GM21360 (cell line): Measurements from ENCODE around the gene RAP1GAP.

Experiments used
- ATAC-seq: cut with Tn5 transposase; IDR thresholded peaks from one replicate; pipeline ENCODE4 v1.9.1; 2021; ENCODE audit warnings: mild to moderate bottlenecking, moderate library complexity; ENCODE audit not compliant: unreplicated experiment

RAP1GAP gene

DNA sequence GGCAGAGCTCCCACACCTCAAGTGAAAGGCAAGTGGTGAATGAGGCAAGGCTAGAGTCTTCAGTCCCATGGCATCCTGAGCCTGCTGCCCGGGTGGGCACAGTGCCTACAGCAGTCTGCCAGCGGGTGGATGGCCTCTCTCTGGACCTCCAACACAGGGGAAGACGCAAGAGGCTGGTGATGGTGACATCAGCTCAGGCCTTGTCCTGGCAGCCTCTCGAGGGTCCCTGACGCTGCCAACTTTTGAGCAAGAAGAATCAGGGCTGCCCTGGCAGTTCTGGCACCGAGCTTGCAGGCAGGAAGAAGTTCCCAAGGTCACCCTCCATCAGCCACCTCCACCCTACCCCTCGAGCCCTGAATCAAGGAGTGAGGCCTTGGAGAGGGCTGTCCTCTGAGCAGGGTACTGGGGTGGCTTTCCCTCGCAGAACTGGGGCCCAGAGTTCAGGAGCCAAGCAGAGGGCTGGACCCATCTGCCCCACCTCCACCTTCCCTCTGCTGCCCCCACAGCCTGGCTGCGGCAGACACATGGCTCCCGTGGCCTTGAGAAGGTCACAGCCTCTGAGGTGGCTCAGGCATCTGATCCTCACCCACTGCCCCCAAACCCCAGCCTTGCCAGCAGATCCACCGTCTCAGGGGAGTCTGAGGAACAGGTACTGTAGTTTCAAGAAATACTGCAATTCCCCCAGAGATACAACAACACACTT lies 5.8 kb downstream of the RAP1GAP start:
- no peak for ATAC-seq

GRCh38 chr1:21662426-21663247 lies 6.5 kb downstream of the RAP1GAP start:
- ATAC-seq: no peak

GRCh38 chr1:21661886-21662285 lies 7.3 kb downstream of the RAP1GAP start:
- ATAC-seq: no peak

- ATAC-seq: no peak
These were observed 9.2 kb downstream of the RAP1GAP start for GRCh38 chr1:21659924-21660326.

DNA sequence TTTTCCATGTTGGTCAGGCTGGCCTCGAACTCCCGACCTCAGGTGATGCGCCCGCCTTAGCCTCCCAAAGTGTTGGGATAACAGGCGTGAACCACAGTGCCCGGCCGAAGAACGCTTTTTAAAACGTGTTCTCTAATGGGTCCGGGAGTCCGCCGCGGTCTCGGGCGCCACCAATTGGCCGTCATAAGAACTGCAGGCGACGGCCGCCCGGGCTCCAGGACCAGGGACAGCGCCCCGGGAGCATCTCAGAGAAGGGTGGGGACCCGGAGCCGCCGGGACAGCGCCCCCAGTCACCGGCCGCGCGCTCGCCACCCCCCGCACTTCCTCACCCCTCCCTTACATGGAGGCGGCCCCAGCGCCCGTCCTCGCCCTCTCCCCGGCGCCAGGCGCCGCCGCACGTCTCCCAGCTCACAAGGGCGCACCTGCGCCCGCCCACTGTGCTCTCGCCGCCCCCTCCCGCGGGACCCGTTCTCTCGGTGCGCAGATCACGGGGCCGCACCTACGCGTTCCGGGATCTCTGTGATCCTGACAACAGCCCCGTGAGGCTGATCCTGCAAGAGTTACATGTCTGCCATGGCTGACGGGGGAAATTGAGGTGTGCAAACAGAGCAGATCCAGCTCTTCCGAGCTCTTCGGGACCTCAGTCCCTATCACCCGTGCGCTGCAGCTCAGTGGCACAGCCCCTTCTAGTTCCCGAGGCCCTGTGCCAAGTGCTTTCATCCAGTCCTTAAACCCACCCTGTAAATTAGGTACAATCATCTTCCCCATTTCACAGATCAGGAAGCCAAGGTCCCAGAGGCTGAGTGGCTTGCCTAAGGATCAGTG lies 9.8 kb downstream of the RAP1GAP start:
- ATAC-seq: peak; percentile 63

DNA sequence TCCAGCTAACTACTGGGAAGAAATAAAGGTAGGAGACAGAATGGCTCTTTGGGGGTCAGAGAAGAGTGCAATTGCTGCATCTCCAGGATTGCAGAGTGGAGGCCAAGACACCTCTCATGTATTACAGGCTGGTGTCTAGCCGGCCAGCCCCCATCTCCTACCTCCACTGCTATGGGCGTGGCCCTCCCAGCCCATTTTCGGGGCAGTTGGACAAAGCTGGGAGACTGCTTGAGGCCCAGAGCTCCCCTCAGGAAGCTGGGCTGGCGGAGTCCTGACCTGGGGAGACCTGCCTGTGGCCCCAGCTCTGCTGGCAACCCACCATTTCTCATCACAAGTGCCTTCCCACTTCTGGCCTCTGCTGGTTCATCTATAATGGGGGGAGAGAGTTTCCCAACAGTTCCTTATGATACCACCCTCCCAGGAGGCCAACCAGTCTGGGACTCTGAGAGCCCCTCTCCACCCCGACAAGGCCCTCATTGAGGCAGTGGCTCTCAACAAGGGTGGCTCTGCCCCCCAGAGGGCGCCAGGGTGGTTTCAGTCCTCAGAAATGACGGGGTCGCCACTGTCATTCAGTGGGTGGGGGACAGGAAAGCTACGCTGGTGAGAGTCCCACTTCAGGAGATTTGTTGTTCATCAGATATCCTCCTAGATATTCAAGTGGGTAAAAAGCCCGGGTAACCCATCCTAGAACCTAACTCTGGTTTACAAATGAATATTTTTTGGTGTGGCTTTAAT lies 11.5 kb downstream of the RAP1GAP start:
- no peak for ATAC-seq

GRCh38 chr1:21655748-21656147 lies 13.4 kb downstream of the RAP1GAP start:
- no peak for ATAC-seq

DNA sequence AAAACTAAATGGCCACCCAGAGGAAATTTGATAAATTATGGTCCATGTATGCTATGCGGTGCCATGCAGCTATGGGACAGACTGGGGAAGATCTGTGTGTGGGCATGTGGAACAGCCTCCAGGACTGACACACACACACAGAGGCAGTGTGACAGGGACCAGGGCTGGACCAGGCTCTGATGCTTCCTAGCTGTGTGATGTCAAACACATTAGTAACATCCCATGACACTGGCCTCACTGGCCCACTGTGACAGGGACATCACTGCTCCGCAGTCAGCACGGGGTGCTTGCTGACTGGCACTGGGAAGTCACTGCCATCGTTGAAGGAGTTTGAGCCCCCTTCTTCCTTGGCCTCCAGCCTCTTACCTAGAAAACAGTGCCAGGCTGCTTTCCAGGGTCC lies 13.9 kb downstream of the RAP1GAP start:
- ATAC-seq: no peak

GRCh38 chr1:21654209-21654608 lies 14.9 kb downstream of the RAP1GAP start:
- ATAC-seq: no peak

DNA sequence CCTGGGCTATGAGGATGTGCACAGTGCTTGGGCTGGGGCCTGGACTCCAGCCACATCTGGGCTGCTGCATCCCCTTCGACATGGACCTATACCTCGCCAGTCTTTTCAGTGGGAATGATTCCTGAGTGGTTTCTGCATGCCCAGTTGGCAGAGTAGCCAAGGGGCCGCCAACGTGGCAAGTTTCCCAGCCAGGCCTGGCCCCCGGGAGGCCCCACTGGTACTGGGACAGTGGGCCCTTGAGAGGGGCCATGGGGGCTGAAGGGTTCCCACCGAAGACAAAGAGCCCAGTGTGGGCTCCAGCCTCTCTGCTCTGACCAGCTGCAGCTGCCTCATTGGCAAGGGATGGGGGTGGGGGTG lies 15.4 kb downstream of the RAP1GAP start:
- ATAC-seq: no peak

- ATAC-seq: no peak
These were observed 16.0 kb downstream of the RAP1GAP start for GRCh38 chr1:21652937-21653743.

DNA sequence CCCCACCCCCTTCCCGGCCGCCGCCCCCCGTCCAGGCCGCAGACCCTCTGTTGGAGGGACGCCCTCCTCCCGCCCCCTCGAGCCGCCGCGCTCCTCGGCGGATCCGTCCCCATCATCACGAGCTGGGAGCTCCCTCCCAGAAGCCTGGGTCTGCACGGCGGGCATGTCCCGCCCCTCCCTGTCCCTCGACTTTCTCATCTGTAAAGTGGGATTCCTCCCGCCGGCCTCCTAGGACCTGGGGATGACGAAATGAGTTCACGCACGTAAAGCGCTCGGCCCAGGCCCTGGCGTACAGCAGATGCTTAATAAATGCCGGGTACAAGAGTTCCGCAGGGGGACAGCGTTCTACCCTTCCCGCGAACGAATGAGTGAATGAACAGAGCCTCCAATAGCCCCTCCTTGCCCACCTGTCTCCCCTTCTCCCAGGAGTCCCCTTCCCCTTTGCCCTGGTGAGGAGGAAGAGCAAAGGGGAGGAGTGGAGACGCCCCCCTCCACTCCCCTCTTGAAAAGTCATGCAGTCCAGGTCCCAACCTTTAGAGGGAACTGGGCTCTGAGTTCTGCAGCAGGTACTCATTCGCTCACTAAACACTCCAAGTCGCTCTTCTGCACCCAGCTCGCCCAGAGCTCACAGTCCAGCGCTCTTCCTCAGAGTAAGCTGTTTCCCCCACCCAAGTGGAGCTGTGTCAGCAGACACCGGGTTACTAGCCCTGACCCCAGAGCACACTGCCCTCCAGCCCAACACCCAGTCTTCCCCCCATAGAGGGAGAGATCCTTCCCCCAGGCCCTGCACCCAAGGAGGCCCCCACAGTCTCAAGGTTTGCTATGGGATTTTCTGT lies 16.8 kb downstream of the RAP1GAP start:
- no peak for ATAC-seq

DNA sequence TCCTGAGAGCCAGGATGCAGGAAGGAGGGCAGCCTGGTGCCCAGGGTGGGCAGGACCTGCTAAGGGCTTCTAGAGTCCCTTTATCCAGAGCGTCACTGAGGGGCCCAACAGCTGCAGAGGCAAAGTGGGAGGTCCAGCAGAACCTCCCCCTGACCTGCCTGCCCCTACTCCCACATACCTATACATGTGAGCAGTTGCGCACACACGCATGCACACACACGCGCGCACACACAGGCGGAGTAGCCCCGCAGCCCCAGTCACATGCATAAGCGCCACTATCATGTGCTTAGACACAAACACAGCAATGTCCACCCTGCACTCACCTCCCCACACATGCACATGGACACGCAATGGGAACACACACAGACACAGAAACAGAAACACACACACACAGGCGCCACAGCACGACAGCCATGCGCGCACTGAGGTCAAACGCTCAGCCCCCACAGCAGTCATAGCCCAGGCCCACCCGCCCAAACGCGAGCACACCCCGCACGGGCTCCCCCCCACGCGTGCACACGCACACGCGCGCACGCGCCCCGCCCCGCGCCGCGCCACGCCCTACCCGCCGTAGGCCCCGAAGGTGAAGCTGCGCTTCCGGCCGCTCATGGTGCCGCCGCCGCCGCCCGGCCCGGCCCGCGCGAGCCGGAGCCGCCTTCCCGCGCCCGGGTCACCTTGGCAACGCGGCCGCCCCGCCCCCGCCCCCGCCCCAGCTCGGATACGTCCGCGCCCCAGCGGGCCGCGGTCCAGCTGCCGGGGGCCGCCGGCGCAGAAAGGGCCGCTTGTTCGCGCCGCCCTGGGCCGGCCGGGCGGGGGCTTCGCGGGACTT lies 17.7 kb downstream of the RAP1GAP start:
- no peak for ATAC-seq

DNA sequence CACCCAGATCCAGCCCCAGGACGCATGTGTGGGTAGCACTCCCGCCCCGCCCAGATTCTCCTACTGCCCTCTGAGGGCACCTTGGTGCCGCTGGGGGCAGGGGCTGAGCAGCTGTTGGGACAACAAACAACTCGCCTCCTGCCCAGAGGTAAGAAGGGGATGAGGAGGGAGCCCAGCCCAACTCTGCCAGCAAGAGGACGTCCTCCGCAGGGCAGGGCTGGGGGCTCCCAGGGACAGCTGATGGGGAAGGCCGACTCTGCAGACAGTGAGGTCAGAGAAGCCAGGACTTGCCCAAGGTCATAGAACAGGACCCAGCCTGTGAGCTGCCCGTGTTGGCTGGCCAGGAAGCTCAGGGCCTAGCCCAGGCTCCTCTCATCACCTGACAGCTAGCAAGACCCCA lies 18.8 kb downstream of the RAP1GAP start:
- no peak for ATAC-seq

GRCh38 chr1:21649315-21649714 lies 19.8 kb downstream of the RAP1GAP start:
- ATAC-seq: no peak

- ATAC-seq: no peak
These were observed 20.4 kb downstream of the RAP1GAP start for GRCh38 chr1:21648791-21649190.

- no peak for ATAC-seq
These were observed 20.8 kb downstream of the RAP1GAP start for GRCh38 chr1:21648352-21648730.
